NCI-H2081 treated with DMSO at 0.1 percent for 48 hours (cell line): Measurements from ENCODE around the gene KCTD1.
"Not testable (repeated sequence)": the region's sequence is repeated elsewhere in the genome, so short reads cannot be mapped to it uniquely, and the experiment has no call there.

Experiments used
- DNase-seq: peaks from one replicate; lab custom pipeline; 2025; lab: John Stamatoyannopoulos, UW

The KCTD1 gene

GRCh38 chr18:26457611-26458353 is 90.6 kb downstream of the KCTD1 start:
- no peak for DNase-seq

DNA sequence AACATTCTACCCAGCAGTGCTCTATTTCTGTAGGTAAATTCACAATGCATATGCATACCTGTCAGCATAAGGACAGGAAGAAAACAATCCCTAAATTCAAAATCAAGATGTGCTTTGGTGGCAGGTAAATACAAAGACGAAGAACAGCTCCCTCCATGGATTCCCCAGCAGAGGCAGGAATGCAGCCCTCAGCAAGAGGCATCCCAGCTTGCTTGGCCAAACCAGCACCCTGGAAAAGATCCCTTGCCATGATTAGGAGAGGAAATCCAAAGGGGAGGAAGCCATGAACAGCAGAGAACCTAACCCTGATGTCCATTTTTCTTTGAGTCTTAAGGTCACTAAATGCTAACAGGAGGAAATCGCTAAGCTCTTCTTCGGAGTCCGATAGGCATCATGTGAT is 91.2 kb downstream of the KCTD1 start:
- no peak for DNase-seq

GRCh38 chr18:26456070-26456491 is 92.3 kb downstream of the KCTD1 start:
- no peak for DNase-seq

- DNase-seq = no peak
Measured at GRCh38 chr18:26455639-26456038, 92.7 kb downstream of the KCTD1 start.

DNA sequence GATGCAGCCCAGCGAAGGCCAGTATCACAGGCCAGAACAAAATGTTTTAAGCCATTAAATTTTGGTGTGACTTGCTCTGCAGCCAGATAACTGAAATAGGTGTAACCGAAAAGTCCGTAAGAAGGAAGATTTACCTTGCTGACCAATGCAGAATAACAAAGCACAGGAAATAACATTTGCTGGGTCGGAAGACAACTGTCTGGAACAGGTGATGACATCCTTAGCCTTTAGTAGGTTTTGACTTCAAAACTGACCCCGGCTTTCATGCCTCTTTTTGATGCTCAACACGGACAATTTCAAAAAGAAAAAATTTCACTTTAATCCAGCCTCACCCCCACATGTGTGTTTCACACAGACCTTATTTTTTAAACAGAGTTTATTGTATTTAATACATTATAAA is 93.7 kb downstream of the KCTD1 start:
- no peak for DNase-seq

GRCh38 chr18:26454192-26454591 is 94.2 kb downstream of the KCTD1 start:
- DNase-seq = no peak

GRCh38 chr18:26453386-26453901 is 94.9 kb downstream of the KCTD1 start:
- peak; percentile 26 for DNase-seq

DNA sequence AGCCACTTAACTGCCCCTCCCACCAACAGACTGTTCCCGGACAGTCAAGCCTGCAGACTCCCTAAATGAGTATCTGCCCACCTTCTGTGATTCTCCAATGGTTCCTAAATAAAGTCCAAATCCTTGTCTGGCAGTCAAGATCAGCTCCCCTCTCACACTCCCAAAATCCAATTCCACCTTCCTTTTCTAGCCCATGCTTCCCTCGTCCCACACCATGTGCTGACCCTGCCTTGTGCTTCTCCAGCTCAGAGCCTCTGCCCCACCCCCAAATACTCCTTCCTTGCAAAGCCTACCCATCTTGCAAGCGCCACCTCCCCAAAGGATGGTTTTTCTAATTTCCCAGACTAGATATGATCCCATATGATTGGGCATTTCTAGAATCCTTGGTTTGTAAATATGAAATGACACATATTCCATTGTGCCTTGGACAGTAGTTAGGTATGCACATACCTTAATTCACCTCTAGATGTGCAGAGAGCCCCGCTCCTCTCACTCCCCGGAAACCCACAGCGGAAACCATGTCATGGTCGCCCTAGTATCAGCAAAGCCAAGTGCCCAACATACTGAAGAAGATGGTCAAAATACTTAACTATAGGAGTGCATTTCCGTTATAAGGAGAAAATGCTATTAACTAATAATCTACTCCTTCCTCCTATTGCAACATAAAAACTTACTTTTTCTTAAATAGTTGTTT is 97.2 kb downstream of the KCTD1 start:
- no peak for DNase-seq

- DNase-seq = no peak
Measured at GRCh38 chr18:26448714-26449159, 99.6 kb downstream of the KCTD1 start.

- no peak for DNase-seq
Measured at GRCh38 chr18:26443853-26444252, 104.5 kb downstream of the KCTD1 start.

DNA sequence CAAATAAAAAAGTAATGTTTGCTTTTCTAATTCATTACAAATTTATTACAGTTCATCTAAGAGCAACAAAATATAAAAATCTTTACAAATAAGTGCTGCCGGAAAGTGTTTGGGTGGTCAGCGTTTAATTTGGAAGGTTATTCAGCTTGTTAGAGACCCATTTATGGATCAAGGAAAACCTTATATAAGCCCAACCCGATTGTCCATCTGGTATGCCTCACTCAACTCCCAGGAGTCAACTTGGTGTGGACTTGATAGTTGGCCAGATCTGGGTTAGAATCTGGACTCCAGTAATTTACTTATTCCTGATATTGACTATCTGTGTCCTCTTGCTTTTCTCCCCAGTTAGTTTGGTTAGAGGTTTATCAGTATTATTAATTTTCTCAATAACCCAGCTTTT is 106.2 kb downstream of the KCTD1 start:
- DNase-seq = no peak

DNA sequence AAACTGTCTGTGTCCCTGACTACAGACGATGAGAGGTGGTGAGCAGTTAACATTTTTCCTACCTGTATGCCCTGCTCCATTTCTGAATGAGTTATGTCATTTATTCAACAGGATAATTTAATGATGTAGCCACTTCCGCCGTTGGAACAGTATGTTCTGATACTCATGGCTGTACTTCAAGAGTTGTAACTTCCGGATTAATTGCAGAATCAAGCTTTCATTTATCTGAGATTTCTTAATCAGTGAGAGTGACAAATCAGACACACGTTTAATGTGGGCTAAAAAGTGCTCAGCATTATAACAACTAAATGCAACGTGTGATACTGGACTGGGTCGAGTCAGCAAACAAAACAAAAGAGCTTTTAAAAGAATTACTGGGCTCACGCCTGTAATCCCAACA is 107.7 kb downstream of the KCTD1 start:
- DNase-seq = no peak

DNA sequence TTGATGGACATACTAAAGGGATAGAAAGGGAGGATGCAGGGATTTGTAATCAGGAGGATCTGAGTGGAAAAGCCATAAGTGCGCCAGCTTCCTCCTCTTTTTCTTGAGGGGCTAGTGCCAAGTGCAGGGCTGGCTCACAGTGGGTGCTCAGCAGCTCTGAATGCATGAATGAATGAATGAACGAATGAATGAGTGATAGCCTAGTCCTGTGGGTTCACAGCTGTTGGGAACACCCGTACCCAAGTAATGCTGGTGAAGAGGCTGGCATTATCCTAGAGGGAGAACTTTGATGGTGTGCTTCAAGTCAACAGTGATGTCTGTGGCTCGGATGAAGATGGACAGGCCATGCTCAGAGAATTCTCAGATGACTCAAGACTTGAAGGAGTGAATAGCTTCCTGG is 108.8 kb downstream of the KCTD1 start:
- no peak for DNase-seq

DNA sequence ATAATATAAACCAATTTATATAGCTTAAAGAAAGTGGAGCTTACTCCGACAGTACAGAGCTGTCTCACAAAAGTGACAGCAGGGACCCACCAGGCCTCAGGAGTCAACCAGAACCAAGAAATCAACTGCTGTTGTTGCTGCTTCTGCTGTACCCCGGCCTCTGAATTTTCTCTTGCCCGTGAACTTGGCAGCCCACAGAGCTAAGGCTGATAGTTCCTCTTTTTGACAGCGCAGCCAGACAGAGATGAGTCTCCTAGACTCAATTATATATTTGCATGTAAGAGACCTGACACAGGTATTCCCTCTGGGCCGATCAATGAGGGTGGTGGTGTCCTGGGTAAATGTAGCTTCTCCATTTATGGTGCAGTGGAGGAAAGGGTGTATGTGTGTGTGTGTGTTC is 109.4 kb downstream of the KCTD1 start:
- no peak for DNase-seq

GRCh38 chr18:26437634-26438033 is 110.7 kb downstream of the KCTD1 start:
- DNase-seq = not testable (repeated sequence)

GRCh38 chr18:26436176-26437051 is 111.9 kb downstream of the KCTD1 start:
- DNase-seq = no peak

DNA sequence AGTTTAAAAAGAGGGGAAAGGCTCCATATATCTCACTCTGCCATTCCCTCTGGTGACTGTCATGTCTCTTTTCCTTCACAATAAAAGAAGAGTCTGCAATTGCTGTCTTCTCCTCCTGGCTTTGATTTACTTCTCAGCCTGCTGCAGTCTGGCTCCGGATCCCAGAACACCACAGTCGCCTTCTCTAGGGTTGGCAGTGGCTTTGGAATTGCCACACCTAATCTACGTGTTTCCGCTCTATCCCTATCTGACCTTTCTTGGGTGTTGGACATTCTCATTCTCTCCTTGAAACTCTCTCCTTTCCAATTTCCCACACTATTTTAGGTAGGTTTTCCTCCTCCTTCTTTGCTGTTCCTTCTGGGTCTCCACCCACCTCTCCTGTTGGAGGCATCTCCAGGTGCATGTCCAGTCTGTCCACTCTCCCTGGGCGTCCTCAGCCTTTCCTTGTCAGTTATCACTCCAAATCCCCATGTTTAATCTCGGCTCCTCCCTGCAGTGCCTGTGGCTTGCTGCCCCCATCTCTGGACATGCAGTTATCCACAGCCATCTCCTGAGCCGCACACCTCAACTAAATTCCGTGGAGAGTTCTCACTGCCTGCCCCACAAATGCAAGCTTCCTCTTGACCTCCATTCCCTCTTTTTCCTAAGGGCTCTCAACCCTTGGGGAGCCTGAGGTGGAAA is 112.8 kb downstream of the KCTD1 start:
- DNase-seq = no peak

DNA sequence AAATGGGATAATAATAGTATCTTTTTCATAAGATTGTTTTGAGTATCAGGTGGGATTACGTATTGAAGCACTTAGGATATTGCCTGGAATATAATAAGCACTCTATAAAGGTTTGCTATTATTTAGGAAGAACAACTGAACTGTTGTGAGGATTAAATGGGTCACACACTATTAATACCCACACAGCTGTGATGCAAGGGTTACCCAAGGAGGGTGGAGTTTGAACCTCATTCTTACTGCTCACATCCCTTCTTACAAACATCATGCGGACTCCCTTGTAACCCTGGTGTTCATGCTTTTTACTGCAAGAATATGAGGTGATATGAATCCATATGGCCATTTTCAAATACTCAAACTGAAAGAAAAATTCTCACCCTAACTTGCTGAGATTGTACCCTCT is 113.5 kb downstream of the KCTD1 start:
- DNase-seq = no peak

DNA sequence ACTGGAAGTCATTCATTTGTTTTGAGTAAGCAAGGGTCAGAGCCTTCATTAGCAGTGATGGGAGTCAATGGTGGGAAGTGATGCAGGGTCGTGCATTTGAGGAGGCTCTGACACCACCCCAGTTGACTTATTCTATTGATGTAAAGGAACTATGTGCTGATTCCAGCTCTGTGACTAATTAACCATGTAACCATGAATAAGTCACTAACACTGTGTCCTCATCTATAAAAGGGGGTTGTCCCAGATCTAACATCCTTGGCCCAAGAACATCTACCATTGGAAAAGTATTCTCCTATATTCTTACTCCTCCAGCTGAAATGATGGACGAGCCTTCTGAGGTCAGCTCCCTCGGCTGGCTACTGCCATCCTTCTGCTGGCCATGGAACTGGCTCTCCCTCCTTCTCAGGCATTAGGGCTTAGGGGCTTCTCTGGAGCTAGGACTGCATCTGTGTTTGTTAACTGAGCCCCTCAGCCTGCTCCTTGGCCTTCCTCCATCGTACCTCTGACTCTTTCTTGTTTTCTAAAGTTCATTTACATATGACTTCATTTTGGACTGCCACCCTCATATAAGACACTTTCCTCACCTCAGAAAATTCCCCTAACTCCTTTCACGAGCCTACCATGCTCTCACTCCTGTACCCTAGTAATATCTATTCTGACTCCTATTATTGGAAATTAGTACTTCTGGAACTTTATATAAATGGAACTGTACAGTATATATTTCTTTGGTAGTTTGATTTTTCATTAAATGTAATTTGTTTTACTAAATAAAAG is 115.5 kb downstream of the KCTD1 start:
- no peak for DNase-seq

GRCh38 chr18:26429535-26430226 is 118.7 kb downstream of the KCTD1 start:
- no peak for DNase-seq
